Measurements from ENCODE around the gene DNAL4.

DNAL4 gene

DNA sequence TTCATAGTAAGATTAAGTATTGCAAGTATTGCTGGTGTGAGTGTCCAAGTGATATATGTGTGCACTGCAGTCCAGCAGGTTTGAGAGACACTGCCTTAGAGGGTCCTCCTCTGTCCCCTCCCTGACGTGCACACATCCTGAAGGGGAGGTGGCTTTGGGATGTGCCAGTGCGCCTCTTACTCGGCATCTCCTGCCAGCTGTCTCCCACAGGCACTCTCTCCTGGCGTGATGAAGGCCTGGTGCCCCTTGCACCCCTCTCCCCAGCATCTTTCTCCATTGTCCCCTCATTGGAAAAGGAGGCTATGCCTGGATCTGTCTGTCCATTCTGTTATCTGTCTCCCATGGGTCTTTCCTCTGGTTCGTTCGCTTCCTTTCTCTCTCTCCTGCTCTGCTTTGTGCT, 64.0 kb downstream of the DNAL4 start:
- DNase-seq (ENCODE audit: low read depth): no peak
- no peak for TF ChIP-seq CTCF (IDR thresholded peaks at IDR 0.05; ENCODE audit: insufficient read depth, low read depth, low read length, missing control alignments)
- no peak overlapping the region for H3K4me3 ChIP-seq (ENCODE audit: low read length)

- no peak overlapping the region for H3K4me3 ChIP-seq (ENCODE audit: low read length)
- no peak for TF ChIP-seq CTCF (IDR thresholded peaks at IDR 0.05; ENCODE audit: insufficient read depth, low read depth, low read length, missing control alignments)
- no peak for DNase-seq (ENCODE audit: low read depth)
These were observed 64.8 kb downstream of the DNAL4 start for GRCh38 chr22:38728871-38729796.
